ENCODE data around the gene MOGAT1.

GRCh38 chr2:222686086-222686750 lies 14.8 kb downstream of the MOGAT1 start:
- TF ChIP-seq CTCF (conservative IDR thresholded peaks at IDR 0.05; ENCODE audit: low read depth, low read length) (no peak), EZH2 (IDR thresholded peaks at IDR 0.05; ENCODE audit: borderline replicate concordance, low read depth, low read length, poor library complexity, severe bottlenecking) (no peak)

Measured in A673 (cell line).